PC-9 (cell line): ENCODE data around the gene ATN1. TPM values are rescaled to one million over a fixed set of nuclear protein-coding genes. Genes with fewer than 3 reads are reported as not detected.

Experiments
- BruUV-seq: library from RNA; stranded (reverse); fragments of 400-500 nt; replicated peaks from 2 replicates; lab custom pipeline; 2021; lab: Mats Ljungman, UMichigan
- CTCF ChIA-PET: fragments of 300-600 bp; sonication (Branson Sonifier 250); formaldehyde crosslinking; loops from one replicate; lab custom pipeline; 2022; ENCODE audit warnings: antibody characterized with exemption; lab: Charles Lee
- POLR2A ChIA-PET: fragments of 300-600 bp; sonication (Branson Sonifier 250); formaldehyde crosslinking; loops from one replicate; lab custom pipeline; 2022; ENCODE audit warnings: antibody characterized with exemption; ENCODE audit not compliant: unreplicated experiment; lab: Charles Lee
- DNase-seq, 2 experiments: peaks; one replicate each; pipeline versions ENCODE4 v3.0.0 to v3.0.0-alpha.2; 2015 to 2022; ENCODE audit warnings: mixed read lengths in 1 of 2
- H2AFZ ChIP-seq: fragments of 200-600 bp; sonication (generic); 2 replicates; pipeline ENCODE4 v1.8.1; 2017; ENCODE audit warnings: antibody characterized with exemption
- H3F3A ChIP-seq: fragments of 200-600 bp; sonication (generic); 2 replicates; pipeline ENCODE4 v1.8.1; 2017; ENCODE audit warnings: antibody characterized with exemption, mild to moderate bottlenecking, low read depth; ENCODE audit not compliant: insufficient read depth
- H3K27ac ChIP-seq: fragments of 200-600 bp; sonication (generic); 2 replicates; pipeline ENCODE4 v1.6.1; 2016; ENCODE audit warnings: mixed run types
- H3K27me3 ChIP-seq: fragments of 200-600 bp; sonication (generic); 2 replicates; pipeline ENCODE4 v1.6.1; 2016; ENCODE audit warnings: low read depth, mixed run types; ENCODE audit not compliant: insufficient read depth
- H3K36me3 ChIP-seq: fragments of 200-600 bp; sonication (generic); 2 replicates; pipeline ENCODE4 v1.6.1; 2016; ENCODE audit warnings: low read depth, mixed run types
- H3K4me1 ChIP-seq: fragments of 200-600 bp; sonication (generic); replicated peaks from 2 replicates; pipeline ENCODE4 v1.6.1; 2016; ENCODE audit warnings: mixed run types; ENCODE audit not compliant: insufficient read depth
- H3K4me2 ChIP-seq: fragments of 200-600 bp; sonication (generic); 2 replicates; pipeline ENCODE4 v1.6.1; 2017; ENCODE audit warnings: mixed run types
- H3K4me3 ChIP-seq: fragments of 200-600 bp; sonication (generic); 2 replicates; pipeline ENCODE4 v1.6.1; 2016; ENCODE audit warnings: mixed run types
- H3K79me2 ChIP-seq: fragments of 200-600 bp; sonication (generic); 2 replicates; pipeline ENCODE4 v1.6.1; 2017; ENCODE audit warnings: low read depth, mixed run types
- H3K9me2 ChIP-seq: fragments of 200-600 bp; sonication (generic); 2 replicates; pipeline ENCODE4 v1.8.1; 2017; ENCODE audit warnings: mild to moderate bottlenecking; ENCODE audit not compliant: insufficient read depth
- H3K9me3 ChIP-seq: fragments of 200-600 bp; sonication (generic); 2 replicates; pipeline ENCODE4 v1.8.1; 2016; ENCODE audit warnings: low read depth; ENCODE audit not compliant: insufficient read depth
- H4K20me1 ChIP-seq: fragments of 200-600 bp; sonication (generic); 2 replicates; pipeline ENCODE4 v1.8.1; 2017; ENCODE audit not compliant: insufficient read depth
- CTCF ChIP-seq: fragments of 200-600 bp; sonication (generic); conservative IDR thresholded peaks from 2 replicates; pipeline ENCODE4 v1.6.1; 2017; ENCODE audit warnings: mixed run types, antibody characterized with exemption, mild to moderate bottlenecking, moderate library complexity
- EZH2 ChIP-seq: fragments of 200-600 bp; sonication (generic); IDR thresholded peaks from 2 replicates; pipeline ENCODE4 v1.8.0; 2017; ENCODE audit warnings: antibody characterized with exemption, low read depth
- intact Hi-C: fragments of 100-400 bp; cut with micrococcal nuclease; formaldehyde crosslinking; loops from one replicate; pipeline ENCODE4 v1.10.0; 2022; ENCODE audit not compliant: unreplicated experiment
- total RNA-seq: library from RNA; stranded (reverse); gene quantifications from 2 replicates; pipeline ENCODE4 v1.2.3, GENCODE V29; 2021

ATN1 gene
- total RNA-seq, 1 experiment from 2014 or later, result 158 TPM

- Histone ChIP-seq H3K4me1 (peaks cover 29% of the 10 kb centered on the region), H3F3A (peaks cover 28% of the 10 kb centered on the region), H3K9me3 (no peaks in the 10 kb centered on the region), H3K4me2 (no peak overlapping the region), H2AFZ (no peak overlapping the region), H4K20me1 (no peaks in the 10 kb centered on the region), H3K36me3 (no peaks in the 10 kb centered on the region), H3K27ac (no peak overlapping the region), H3K27me3 (no peaks in the 10 kb centered on the region), H3K4me3 (no peak overlapping the region), H3K9me2 (no peaks in the 10 kb centered on the region), H3K79me2 (no peaks in the 10 kb centered on the region)
- CTCF ChIA-PET, result no interaction called here
- intact Hi-C loops, result no loop called here
- POLR2A ChIA-PET, result interaction anchor here (0.6 to 0.7 kb wide), 2 partner anchors 85 to 538 kb away, joined by 3 to 10 read pairs; no protein-coding TSS in a partner anchor
- DNase-seq, result no peak
- TF ChIP-seq CTCF (no peak), EZH2 (no peak)
- no TSS peak for BruUV-seq
Observed at GRCh38 chr12:6957741-6958608, 30.2 kb downstream of the ATN1 start.

- DNase-seq, result no peak
Observed at GRCh38 chr12:6958609-6959057, 30.9 kb downstream of the ATN1 start.

More at GRCh38 chr12:6958609-6959057, 30.9 kb downstream of the ATN1 start:
- ChIA-PET CTCF (no interaction called here), POLR2A (interaction anchor here (0.7 kb wide), 2 partner anchors 86 to 190 kb away, joined by 3 read pairs; no protein-coding TSS in a partner anchor)
- no peaks in the 10 kb centered on the region for H3K27me3 ChIP-seq
- no peaks in the 10 kb centered on the region for H4K20me1 ChIP-seq
- H3F3A ChIP-seq, result peaks cover 28% of the 10 kb centered on the region
- no peaks in the 10 kb centered on the region for H3K36me3 ChIP-seq
- TF ChIP-seq EZH2, result no peak
- no peak for TF ChIP-seq CTCF
- BruUV-seq, result no TSS peak
- H3K4me3 ChIP-seq, result no peak overlapping the region
- no peak overlapping the region for H2AFZ ChIP-seq
- peaks cover 6% of the 10 kb centered on the region for H3K79me2 ChIP-seq
- H3K4me1 ChIP-seq, result peaks cover 29% of the 10 kb centered on the region
- intact Hi-C loops, result no loop called here
- H3K4me2 ChIP-seq, result no peak overlapping the region
- no peaks in the 10 kb centered on the region for H3K9me2 ChIP-seq
- H3K27ac ChIP-seq, result no peak overlapping the region
- no peaks in the 10 kb centered on the region for H3K9me3 ChIP-seq
